B cell (primary cell): ENCODE results near the gene VAMP1. TPM values are rescaled to one million over a fixed set of nuclear protein-coding genes. Genes with fewer than 3 reads are reported as not detected.

ENCODE experiments used
- ATAC-seq: fragments of 200-7000 bp; cut with Tn5 transposase; one replicate; pipeline ENCODE4 v1.10.0; 2021; ENCODE audit warnings: low read depth, mild to moderate bottlenecking, moderate number of reproducible peaks, moderate library complexity
- CTCF ChIA-PET: fragments of 350-600 bp; sonication (Branson Sonifier 250); formaldehyde crosslinking; loops from one replicate; lab custom pipeline; 2021; ENCODE audit warnings: antibody characterized with exemption, inconsistent platforms; lab: Charles Lee
- POLR2A ChIA-PET: fragments of 350-600 bp; sonication (Branson Sonifier 250); formaldehyde crosslinking; loops from one replicate; lab custom pipeline; 2021; ENCODE audit warnings: antibody characterized with exemption; lab: Charles Lee
- DNase-seq: peaks from one replicate; pipeline ENCODE4 v3.0.0; 2013
- H2AFZ ChIP-seq: 2 replicates; pipeline ENCODE4 v1.6.1; 2012; ENCODE audit warnings: mild to moderate bottlenecking, low read depth, low read length; ENCODE audit not compliant: insufficient read depth, poor library complexity, severe bottlenecking
- H3K27ac ChIP-seq, 2 donors: 1 replicate in 1 of 2; 2 replicates in 1 of 2; pipeline ENCODE4 v1.5.1; 2012 to 2013; ENCODE audit warnings: low read length in 2 of 2, mild to moderate bottlenecking in 2 of 2, moderate library complexity in 1 of 2
- H3K27me3 ChIP-seq, 4 experiments: fragments of 200-600 bp in 1 of 4; sonication (generic) in 1 of 4; replicated peaks in 1 of 4; 1 replicate in 2 of 4; 2 replicates in 2 of 4; pipeline versions ENCODE4 v1.6.1 to v1.7.0; 2013 to 2016; ENCODE audit warnings: low read length in 3 of 4, mild to moderate bottlenecking in 2 of 4, mixed read lengths in 1 of 4, moderate library complexity in 1 of 4; ENCODE audit not compliant: insufficient read depth in 4 of 4, control insufficient read depth in 3 of 4; ENCODE audit errors: control extremely low read depth in 1 of 4
- H3K36me3 ChIP-seq, 2 experiments: replicated peaks in 1 of 2; 1 replicate in 1 of 2; 2 replicates in 1 of 2; pipeline versions ENCODE4 v1.6.1 to v1.7.1; 2013; ENCODE audit warnings: low read length in 1 of 2; ENCODE audit not compliant: insufficient read depth in 2 of 2, control insufficient read depth in 1 of 2; ENCODE audit errors: control extremely low read depth in 1 of 2, extremely low read depth in 1 of 2
- H3K4me1 ChIP-seq, 2 donors: fragments of 200-600 bp in 1 of 2; sonication (generic) in 1 of 2; 1 replicate in 1 of 2; 2 replicates in 1 of 2; pipeline versions ENCODE4 v1.5.1 to v1.6.1; 2013 to 2017; ENCODE audit warnings: low read length in 2 of 2; ENCODE audit not compliant: control insufficient read depth in 2 of 2, insufficient read depth in 2 of 2
- H3K4me2 ChIP-seq: replicated peaks from 2 replicates; pipeline ENCODE3; 2012; ENCODE audit warnings: mild to moderate bottlenecking, low read depth, low read length; ENCODE audit not compliant: poor library complexity, severe bottlenecking
- H3K4me3 ChIP-seq, 5 experiments: fragments of 200-600 bp in 1 of 5; sonication (generic) in 1 of 5; 1 replicate in 3 of 5; 2 replicates in 2 of 5; pipeline versions ENCODE4 v1.5.1 to v1.7.0; 2011 to 2016; ENCODE audit warnings: low read length in 4 of 5, mild to moderate bottlenecking in 4 of 5, low read depth in 2 of 5, control low read depth in 1 of 5, moderate library complexity in 1 of 5; ENCODE audit not compliant: insufficient read depth in 1 of 5; ENCODE audit errors: control extremely low read depth in 1 of 5, extremely low read depth in 1 of 5
- H3K79me2 ChIP-seq: fragments of 200-600 bp; sonication (generic); one replicate; pipeline ENCODE4 v1.6.0; 2016; ENCODE audit warnings: low read length; ENCODE audit not compliant: control insufficient read depth, insufficient read depth
- H3K9ac ChIP-seq: fragments of 200-600 bp; sonication (generic); 2 replicates; pipeline ENCODE4 v1.6.1; 2017; ENCODE audit warnings: mild to moderate bottlenecking, low read length, moderate library complexity
- H3K9me3 ChIP-seq, 3 donors: one replicate each; pipeline versions ENCODE4 v1.6.1 to v1.7.1; 2013; ENCODE audit warnings: low read length in 2 of 3; ENCODE audit not compliant: control insufficient read depth in 2 of 3, insufficient read depth in 1 of 3; ENCODE audit errors: control extremely low read depth in 1 of 3
- H4K20me1 ChIP-seq: 2 replicates; pipeline ENCODE4 v1.6.0; 2012; ENCODE audit warnings: mild to moderate bottlenecking, low read length; ENCODE audit not compliant: insufficient read depth, control insufficient read depth, poor library complexity, severe bottlenecking
- H3K27ac Mint-ChIP-seq: one replicate; pipeline ENCODE4 v1.8.0; 2021; ENCODE audit warnings: mixed read lengths
- H3K27me3 Mint-ChIP-seq: one replicate; pipeline ENCODE4 v1.8.0; 2021; ENCODE audit warnings: mixed read lengths
- H3K4me1 Mint-ChIP-seq: one replicate; pipeline ENCODE4 v1.8.0; 2021; ENCODE audit warnings: mixed read lengths
- H3K4me3 Mint-ChIP-seq: one replicate; pipeline ENCODE4 v1.8.0; 2021; ENCODE audit warnings: mixed read lengths
- H3K9me3 Mint-ChIP-seq: one replicate; pipeline ENCODE4 v1.8.0; 2022; ENCODE audit warnings: mixed read lengths; ENCODE audit not compliant: insufficient read depth
- EZH2 ChIP-seq: IDR thresholded peaks from 2 replicates; pipeline ENCODE4 v1.6.1; 2012; ENCODE audit warnings: borderline replicate concordance, low read depth, mild to moderate bottlenecking, moderate library complexity, low read length; ENCODE audit not compliant: insufficient read depth, poor library complexity, severe bottlenecking
- WGBS: methylation state at CpG from one replicate; pipeline ENCODE4 v1.1.5; 2013; ENCODE audit warnings: missing lambda C conversion rate; ENCODE audit not compliant: insufficient coverage; 5-methylcytosine and 5-hydroxymethylcytosine counted together
- intact Hi-C: fragments of 100-400 bp; cut with micrococcal nuclease; formaldehyde crosslinking; loops from one replicate; pipeline ENCODE4 v1.10.0; 2022
- polyA plus RNA-seq: library from polyadenylated mRNA; depleted of rRNA; stranded (reverse); fragments of >200 nt; gene quantifications from 2 replicates; pipeline ENCODE4 v1.2.3, GENCODE V29; 2012
- total RNA-seq, 2 donors: library from RNA; stranded (reverse); fragments of 120-200 nt in 1 of 2; gene quantifications; 1 replicate in 1 of 2; 2 replicates in 1 of 2; pipeline versions ENCODE4 v1.2.3 to v1.2.4, GENCODE V29; 2013 to 2022
- TF ChIP-seq, protein P1 (sequence below): fragments of 200-600 bp; IDR thresholded peaks from one replicate; pipeline ENCODE4 v1.8.0; 2022; ENCODE audit warnings: antibody characterized with exemption, mild to moderate bottlenecking

Gene VAMP1
- total and polyA plus RNA-seq, 2 donors (not counting 1 experiment from before 2014, with no cell fraction given), result 62.4 to 98.9 TPM

DNA sequence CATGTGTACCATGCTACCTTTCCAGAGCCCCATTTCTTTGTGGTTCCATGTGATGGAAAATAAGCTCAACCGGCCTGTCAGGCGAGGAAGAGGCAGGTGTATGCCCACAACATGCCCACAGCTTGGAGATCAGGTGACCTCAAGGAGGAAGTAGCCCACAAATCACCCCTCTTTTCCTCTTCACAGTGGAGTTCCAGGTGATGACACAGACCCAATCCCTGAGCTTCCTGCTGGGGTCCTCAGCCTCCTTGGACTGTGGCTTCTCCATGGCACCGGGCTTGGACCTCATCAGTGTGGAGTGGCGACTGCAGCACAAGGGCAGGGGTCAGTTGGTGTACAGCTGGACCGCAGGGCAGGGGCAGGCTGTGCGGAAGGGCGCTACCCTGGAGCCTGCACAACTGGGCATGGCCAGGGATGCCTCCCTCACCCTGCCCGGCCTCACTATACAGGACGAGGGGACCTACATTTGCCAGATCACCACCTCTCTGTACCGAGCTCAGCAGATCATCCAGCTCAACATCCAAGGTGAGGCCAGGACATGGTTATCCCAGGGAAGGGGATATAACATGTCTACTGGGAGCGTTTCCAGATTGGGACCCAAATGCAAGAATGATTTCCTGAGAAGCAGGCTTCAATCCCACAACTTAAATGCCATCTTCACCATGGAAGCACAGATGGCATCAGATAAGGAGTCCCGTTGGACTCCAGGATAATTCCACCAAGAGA is 13.1 kb downstream of the VAMP1 start:
- Mint-ChIP-seq H3K27ac (peak overlapping the region; percentile 76), H3K4me1 (peaks cover 72% of the 10 kb centered on the region), H3K9me3 (no peaks in the 10 kb centered on the region), H3K4me3 (peak overlapping the region; percentile 29), H3K27me3 (no peaks in the 10 kb centered on the region)
- intact Hi-C loops, result no loop called here
- peaks cover 58% of the 10 kb centered on the region for H3K79me2 ChIP-seq
- H3K27ac ChIP-seq, result peak overlapping the region in 1 of 2 donors; percentile 64
- H3K4me2 ChIP-seq, result no peak overlapping the region
- ATAC-seq, result no peak
- no peak for DNase-seq
- peaks cover 2 to 72% of the 10 kb centered on the region in 2 experiments for H3K36me3 ChIP-seq
- H3K9ac ChIP-seq, result no peak overlapping the region
- no peaks in the 10 kb centered on the region for H3K27me3 ChIP-seq
- peaks cover 54 to 71% of the 10 kb centered on the region in 2 donors for H3K4me1 ChIP-seq
- no peak overlapping the region for H3K4me3 ChIP-seq
- H2AFZ ChIP-seq, result no peak overlapping the region
- ChIA-PET CTCF (interaction anchor here (0.9 to 2.1 kb wide), 6 partner anchors 8 to 80 kb away, joined by 3 to 14 read pairs (median 6); no protein-coding TSS in a partner anchor), POLR2A (interaction anchor here (0.6 to 1.2 kb wide), 5 partner anchors 11 to 239 kb away, joined by 3 to 7 read pairs (median 4); partner anchors contain the start of gene CD27)
- TF ChIP-seq EZH2, result no peak
- TF ChIP-seq, protein P1, sequence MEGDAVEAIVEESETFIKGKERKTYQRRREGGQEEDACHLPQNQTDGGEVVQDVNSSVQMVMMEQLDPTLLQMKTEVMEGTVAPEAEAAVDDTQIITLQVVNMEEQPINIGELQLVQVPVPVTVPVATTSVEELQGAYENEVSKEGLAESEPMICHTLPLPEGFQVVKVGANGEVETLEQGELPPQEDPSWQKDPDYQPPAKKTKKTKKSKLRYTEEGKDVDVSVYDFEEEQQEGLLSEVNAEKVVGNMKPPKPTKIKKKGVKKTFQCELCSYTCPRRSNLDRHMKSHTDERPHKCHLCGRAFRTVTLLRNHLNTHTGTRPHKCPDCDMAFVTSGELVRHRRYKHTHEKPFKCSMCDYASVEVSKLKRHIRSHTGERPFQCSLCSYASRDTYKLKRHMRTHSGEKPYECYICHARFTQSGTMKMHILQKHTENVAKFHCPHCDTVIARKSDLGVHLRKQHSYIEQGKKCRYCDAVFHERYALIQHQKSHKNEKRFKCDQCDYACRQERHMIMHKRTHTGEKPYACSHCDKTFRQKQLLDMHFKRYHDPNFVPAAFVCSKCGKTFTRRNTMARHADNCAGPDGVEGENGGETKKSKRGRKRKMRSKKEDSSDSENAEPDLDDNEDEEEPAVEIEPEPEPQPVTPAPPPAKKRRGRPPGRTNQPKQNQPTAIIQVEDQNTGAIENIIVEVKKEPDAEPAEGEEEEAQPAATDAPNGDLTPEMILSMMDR, result no peak
- no peaks in the 10 kb centered on the region for H4K20me1 ChIP-seq
- WGBS, result 97% methylated on average over 9 of the region's 12 CpGs
- no peaks in the 10 kb centered on the region for H3K9me3 ChIP-seq
